GM12872 (cell line): ENCODE results near the gene APEH.

Source experiments
- CTCF ChIP-seq: IDR thresholded peaks from 3 replicates; pipeline ENCODE4 v1.5.1; 2011; ENCODE audit warnings: low read depth, mild to moderate bottlenecking, low read length, moderate library complexity; ENCODE audit not compliant: insufficient read depth

APEH gene

GRCh38 chr3:49629866-49630265, 44.3 kb upstream of the APEH start:
- no peak for TF ChIP-seq CTCF

- TF ChIP-seq CTCF = no peak
These were observed 43.4 kb upstream of the APEH start for GRCh38 chr3:49630784-49631183.

- TF ChIP-seq CTCF = no peak
These were observed 39.4 kb upstream of the APEH start for GRCh38 chr3:49634736-49635135.

- TF ChIP-seq CTCF = no peak
These were observed 37.1 kb upstream of the APEH start for GRCh38 chr3:49636883-49637609.

GRCh38 chr3:49638445-49638844, 35.7 kb upstream of the APEH start:
- no peak for TF ChIP-seq CTCF

GRCh38 chr3:49639551-49639950, 34.6 kb upstream of the APEH start:
- TF ChIP-seq CTCF = no peak

- TF ChIP-seq CTCF = no peak
These were observed 32.9 kb upstream of the APEH start for GRCh38 chr3:49641292-49641691.
